Caco-2 (cell line): ENCODE measurements around the gene ESYT1. TPM values are rescaled to one million over a fixed set of nuclear protein-coding genes. Genes with fewer than 3 reads are reported as not detected.
"Not testable (repeated sequence)": the region's sequence is repeated elsewhere in the genome, so short reads cannot be mapped to it uniquely, and the experiment has no call there.

Source experiments
- BruUV-seq: library from RNA; stranded (reverse); fragments of 400-500 nt; replicated peaks from 2 replicates; lab custom pipeline; 2021; lab: Mats Ljungman, UMichigan
- CTCF ChIA-PET: fragments of 300-600 bp; sonication (Branson Sonifier 250); formaldehyde crosslinking; loops from one replicate; lab custom pipeline; 2022; ENCODE audit warnings: antibody characterized with exemption; lab: Charles Lee
- POLR2A ChIA-PET: fragments of 300-600 bp; sonication (Branson Sonifier 250); formaldehyde crosslinking; loops from one replicate; lab custom pipeline; 2022; ENCODE audit warnings: antibody characterized with exemption; lab: Charles Lee
- DNase-seq, 2 experiments: peaks; one replicate each; pipeline versions ENCODE4 v3.0.0 to v3.0.0-alpha.2; 2020 to 2022
- H3K27me3 ChIP-seq: replicated peaks from 2 replicates; pipeline ENCODE4 v1.6.0; 2011; ENCODE audit warnings: low read length; ENCODE audit not compliant: control insufficient read depth, insufficient read depth
- H3K36me3 ChIP-seq: 2 replicates; pipeline ENCODE4 v1.5.1; 2011; ENCODE audit warnings: low read length; ENCODE audit not compliant: control insufficient read depth, insufficient read depth
- H3K4me1 ChIP-seq: fragments of 250-450 bp; sonication (Bioruptor Pico); 2 replicates; pipeline ENCODE4 v1.5.1; 2020; ENCODE audit warnings: mild to moderate bottlenecking
- H3K4me3 ChIP-seq: 2 replicates; pipeline ENCODE4 v1.5.1; 2011; ENCODE audit warnings: low read depth, mild to moderate bottlenecking, control low read depth, low read length
- H3K9me3 ChIP-seq: fragments of 250-450 bp; sonication (Bioruptor Pico); 2 replicates; pipeline ENCODE4 v1.5.1; 2020; ENCODE audit warnings: mild to moderate bottlenecking, moderate library complexity
- H3K27ac Mint-ChIP-seq: one replicate; pipeline ENCODE4 v1.8.0; 2022; ENCODE audit warnings: mixed read lengths; ENCODE audit not compliant: unreplicated experiment
- H3K27me3 Mint-ChIP-seq: one replicate; pipeline ENCODE4 v1.8.0; 2022; ENCODE audit warnings: mixed read lengths; ENCODE audit not compliant: insufficient read depth, unreplicated experiment
- H3K36me3 Mint-ChIP-seq: one replicate; pipeline ENCODE4 v1.8.0; 2022; ENCODE audit warnings: mild to moderate bottlenecking, mixed read lengths; ENCODE audit not compliant: insufficient read depth, unreplicated experiment
- H3K4me1 Mint-ChIP-seq: one replicate; pipeline ENCODE4 v1.8.0; 2022; ENCODE audit warnings: low read depth, mixed read lengths; ENCODE audit not compliant: unreplicated experiment
- H3K4me3 Mint-ChIP-seq: one replicate; pipeline ENCODE4 v1.8.0; 2022; ENCODE audit warnings: mild to moderate bottlenecking, moderate library complexity, mixed read lengths; ENCODE audit not compliant: unreplicated experiment
- H3K9me3 Mint-ChIP-seq: one replicate; pipeline ENCODE4 v1.8.0; 2022; ENCODE audit warnings: mixed read lengths; ENCODE audit not compliant: unreplicated experiment
- intact Hi-C: fragments of 100-400 bp; cut with micrococcal nuclease; formaldehyde crosslinking; loops from one replicate; pipeline ENCODE4 v1.10.0; 2022; ENCODE audit not compliant: unreplicated experiment
- total RNA-seq: library from RNA; stranded (reverse); gene quantifications from 2 replicates; pipeline ENCODE4 v1.2.3, GENCODE V29; 2022
- TF ChIP-seq, protein P1 (sequence below), 2 experiments: fragments of 200-600 bp in 1 of 2; IDR thresholded peaks; 1 replicate in 1 of 2; 2 replicates in 1 of 2; pipeline versions ENCODE4 v1.5.1 to v1.8.0; 2011 to 2022; ENCODE audit warnings: antibody characterized with exemption in 1 of 2, control low read depth in 1 of 2, inconsistent platforms in 1 of 2, low read depth in 1 of 2, low read length in 1 of 2, mild to moderate bottlenecking in 1 of 2, moderate library complexity in 1 of 2; ENCODE audit not compliant: insufficient read depth in 1 of 2, severe bottlenecking in 1 of 2, unreplicated experiment in 1 of 2

ESYT1 gene
- total RNA-seq, 1 experiment from 2014 or later: 79.0 TPM

DNA sequence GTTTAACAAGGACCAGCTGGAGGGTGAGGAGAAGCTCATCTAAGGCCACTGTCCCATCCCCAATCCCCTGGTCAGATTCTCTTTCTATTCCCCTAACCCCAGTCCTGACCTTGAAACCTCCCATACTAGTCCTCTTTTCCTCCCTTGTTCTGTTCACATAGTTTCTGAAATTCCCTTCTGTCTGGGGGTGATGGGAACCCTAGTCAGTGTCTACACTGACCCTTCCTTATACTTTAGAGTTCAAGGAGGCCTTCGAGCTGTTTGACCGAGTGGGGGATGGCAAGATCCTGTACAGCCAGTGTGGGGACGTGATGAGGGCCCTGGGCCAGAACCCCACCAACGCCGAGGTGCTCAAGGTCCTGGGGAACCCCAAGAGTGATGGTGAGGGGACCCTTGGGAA lies 26.8 kb downstream of the ESYT1 start:
- no TSS peak for BruUV-seq
- H3K36me3 ChIP-seq: no peaks in the 10 kb centered on the region; the same call in 1 of the 2 replicates
- Mint-ChIP-seq H3K27me3 (no peaks in the 10 kb centered on the region), H3K4me1 (peaks cover 21% of the 10 kb centered on the region), H3K36me3 (peaks cover 54% of the 10 kb centered on the region), H3K9me3 (no peaks in the 10 kb centered on the region), H3K4me3 (peak overlapping the region; percentile 53), H3K27ac (no peak overlapping the region)
- intact Hi-C loops: no loop called here
- no peak for DNase-seq
- H3K9me3 ChIP-seq: no peaks in the 10 kb centered on the region
- ChIA-PET CTCF (no interaction called here), POLR2A (interaction anchor here (0.6 kb wide), 1 partner anchor 28 kb away, joined by 3 read pairs; no protein-coding TSS in a partner anchor)
- peaks cover 16% of the 10 kb centered on the region for H3K4me1 ChIP-seq
- H3K27me3 ChIP-seq: no peaks in the 10 kb centered on the region
- H3K4me3 ChIP-seq: no peak overlapping the region
- TF ChIP-seq, protein P1, sequence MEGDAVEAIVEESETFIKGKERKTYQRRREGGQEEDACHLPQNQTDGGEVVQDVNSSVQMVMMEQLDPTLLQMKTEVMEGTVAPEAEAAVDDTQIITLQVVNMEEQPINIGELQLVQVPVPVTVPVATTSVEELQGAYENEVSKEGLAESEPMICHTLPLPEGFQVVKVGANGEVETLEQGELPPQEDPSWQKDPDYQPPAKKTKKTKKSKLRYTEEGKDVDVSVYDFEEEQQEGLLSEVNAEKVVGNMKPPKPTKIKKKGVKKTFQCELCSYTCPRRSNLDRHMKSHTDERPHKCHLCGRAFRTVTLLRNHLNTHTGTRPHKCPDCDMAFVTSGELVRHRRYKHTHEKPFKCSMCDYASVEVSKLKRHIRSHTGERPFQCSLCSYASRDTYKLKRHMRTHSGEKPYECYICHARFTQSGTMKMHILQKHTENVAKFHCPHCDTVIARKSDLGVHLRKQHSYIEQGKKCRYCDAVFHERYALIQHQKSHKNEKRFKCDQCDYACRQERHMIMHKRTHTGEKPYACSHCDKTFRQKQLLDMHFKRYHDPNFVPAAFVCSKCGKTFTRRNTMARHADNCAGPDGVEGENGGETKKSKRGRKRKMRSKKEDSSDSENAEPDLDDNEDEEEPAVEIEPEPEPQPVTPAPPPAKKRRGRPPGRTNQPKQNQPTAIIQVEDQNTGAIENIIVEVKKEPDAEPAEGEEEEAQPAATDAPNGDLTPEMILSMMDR (IDR thresholded peaks at IDR 0.05; ENCODE audit: insufficient read depth in 1 of 2, low read depth in 1 of 2, low read length in 1 of 2, severe bottlenecking in 1 of 2, unreplicated experiment in 1 of 2): no peak

- no peaks in the 10 kb centered on the region; the same call in 1 of the 2 replicates for H3K36me3 ChIP-seq
- H3K27ac Mint-ChIP-seq: peak overlapping the region; percentile 47
- H3K4me1 Mint-ChIP-seq: peaks cover 27% of the 10 kb centered on the region
- no peaks in the 10 kb centered on the region for H3K27me3 Mint-ChIP-seq
- ChIA-PET CTCF (interaction anchor here (1.4 kb wide), 1 partner anchor 27 kb away, joined by 4 read pairs; the partner anchor contains the start of gene ESYT1), POLR2A (no interaction called here)
- TF ChIP-seq, protein P1 (IDR thresholded peaks at IDR 0.05; ENCODE audit: insufficient read depth in 1 of 2, low read depth in 1 of 2, low read length in 1 of 2, severe bottlenecking in 1 of 2, unreplicated experiment in 1 of 2): no peak
- BruUV-seq: no TSS peak
- no peaks in the 10 kb centered on the region for H3K27me3 ChIP-seq
- H3K9me3 Mint-ChIP-seq: no peaks in the 10 kb centered on the region
- no peak overlapping the region for H3K4me3 ChIP-seq
- H3K36me3 Mint-ChIP-seq: peaks cover 60% of the 10 kb centered on the region
- intact Hi-C loops: no loop called here
- DNase-seq: no peak
- H3K4me1 ChIP-seq: peaks cover 21% of the 10 kb centered on the region
- H3K4me3 Mint-ChIP-seq: peak overlapping the region; percentile 53
- no peaks in the 10 kb centered on the region for H3K9me3 ChIP-seq
Measured at GRCh38 chr12:56155256-56155845, 27.3 kb downstream of the ESYT1 start.

GRCh38 chr12:56156464-56157200 lies 28.6 kb downstream of the ESYT1 start:
- H3K36me3 Mint-ChIP-seq: peaks cover 68% of the 10 kb centered on the region
- intact Hi-C loops: loop anchor here (1.0 kb wide), 2 partner anchors 28 to 37 kb away; partner anchors contain the start of gene ESYT1
- H3K36me3 ChIP-seq: not testable (repeated sequence)

More at GRCh38 chr12:56156464-56157200, 28.6 kb downstream of the ESYT1 start:
- not testable (repeated sequence) for H3K27me3 Mint-ChIP-seq, H3K27me3 ChIP-seq, BruUV-seq, DNase-seq, H3K9me3 ChIP-seq, H3K9me3 Mint-ChIP-seq
- Mint-ChIP-seq H3K27ac (peak overlapping the region; percentile 88), H3K4me3 (peak overlapping the region; percentile 79), H3K4me1 (peaks cover 34% of the 10 kb centered on the region)
- H3K4me3 ChIP-seq: peak overlapping the region; percentile 51
- ChIA-PET POLR2A (interaction anchor here (1.0 kb wide), 1 partner anchor 29 kb away, joined by 8 read pairs; the partner anchor contains the start of gene ESYT1), CTCF (interaction anchor here (0.8 to 1.4 kb wide), 3 partner anchors 29 to 37 kb away, joined by 3 to 4 read pairs (median 4); partner anchors contain the start of gene ESYT1)
- H3K4me1 ChIP-seq: peaks cover 22% of the 10 kb centered on the region
